ENCODE measurements around the gene TPRA1.

TPRA1 gene

DNA sequence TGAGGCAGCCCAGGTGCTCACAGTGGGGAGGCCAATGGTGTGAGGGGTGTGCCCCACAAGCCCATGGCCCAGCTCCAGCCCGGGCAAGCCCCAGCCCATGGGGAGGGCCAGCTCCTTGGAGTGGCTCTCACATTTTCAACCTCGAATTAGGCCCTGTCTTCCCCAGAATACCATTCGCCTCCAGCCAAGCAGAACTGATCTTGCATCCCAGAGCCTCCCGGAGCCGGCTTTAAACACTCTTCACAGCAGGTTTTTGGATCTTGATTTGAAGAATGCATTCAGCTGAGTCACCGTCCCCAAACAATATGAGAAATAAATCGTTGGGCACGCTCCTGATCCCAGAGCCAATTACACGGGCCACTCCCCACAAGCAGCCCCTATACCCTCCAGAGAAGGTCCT lies 23.7 kb downstream of the TPRA1 start:
- H3K4me1 Mint-ChIP-seq: no peaks in the 10 kb centered on the region
- ATAC-seq: no peak
- peaks cover 21% of the 10 kb centered on the region for H3K36me3 Mint-ChIP-seq
- H3K9me3 Mint-ChIP-seq: peaks cover 7% of the 10 kb centered on the region
- no peak overlapping the region for H3K27ac Mint-ChIP-seq
- peaks cover 26% of the 10 kb centered on the region for H3K27me3 Mint-ChIP-seq
- no peak overlapping the region for H3K4me3 Mint-ChIP-seq

GRCh38 chr3:127565711-127566110 lies 24.8 kb downstream of the TPRA1 start:
- no peak for ATAC-seq
- Mint-ChIP-seq H3K27me3 (peaks cover 26% of the 10 kb centered on the region), H3K9me3 (peaks cover 7% of the 10 kb centered on the region), H3K27ac (no peak overlapping the region), H3K4me3 (no peak overlapping the region), H3K36me3 (peaks cover 10% of the 10 kb centered on the region), H3K4me1 (no peaks in the 10 kb centered on the region)

- no peak overlapping the region for H3K4me3 Mint-ChIP-seq
These were observed 30.3 kb downstream of the TPRA1 start for GRCh38 chr3:127560051-127560787.

DNA sequence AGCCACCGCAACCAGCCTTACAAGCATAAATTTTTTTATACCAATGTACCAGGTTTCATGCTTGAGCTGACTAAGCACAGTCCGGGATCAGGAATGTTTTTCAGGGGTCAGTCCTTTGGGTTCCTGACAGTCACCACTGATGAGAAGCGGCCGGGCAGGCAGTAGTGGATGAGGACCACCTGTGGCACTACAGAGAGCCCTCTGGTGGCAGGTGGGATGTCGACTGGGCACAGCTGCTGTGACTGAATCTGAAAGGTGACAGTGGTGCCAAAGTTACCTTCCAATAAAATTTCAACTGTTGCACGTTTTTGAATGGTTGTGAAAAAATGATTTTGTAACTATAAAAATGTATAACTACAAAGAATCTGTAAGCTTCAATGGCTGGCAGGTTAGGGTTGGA lies 34.0 kb downstream of the TPRA1 start:
- Mint-ChIP-seq H3K27ac (no peak overlapping the region), H3K27me3 (peaks cover 37% of the 10 kb centered on the region), H3K4me1 (peaks cover 7% of the 10 kb centered on the region), H3K4me3 (no peak overlapping the region), H3K9me3 (peaks cover 11% of the 10 kb centered on the region), H3K36me3 (peaks cover 9% of the 10 kb centered on the region)
- no peak for ATAC-seq

More at GRCh38 chr3:127560051-127560787, 30.3 kb downstream of the TPRA1 start:
- H3K27me3 Mint-ChIP-seq: peaks cover 22% of the 10 kb centered on the region
- H3K27ac Mint-ChIP-seq: no peak overlapping the region
- H3K36me3 Mint-ChIP-seq: peaks cover 9% of the 10 kb centered on the region
- peaks cover 7% of the 10 kb centered on the region for H3K4me1 Mint-ChIP-seq
- ATAC-seq: no peak
- H3K9me3 Mint-ChIP-seq: peaks cover 18% of the 10 kb centered on the region

DNA sequence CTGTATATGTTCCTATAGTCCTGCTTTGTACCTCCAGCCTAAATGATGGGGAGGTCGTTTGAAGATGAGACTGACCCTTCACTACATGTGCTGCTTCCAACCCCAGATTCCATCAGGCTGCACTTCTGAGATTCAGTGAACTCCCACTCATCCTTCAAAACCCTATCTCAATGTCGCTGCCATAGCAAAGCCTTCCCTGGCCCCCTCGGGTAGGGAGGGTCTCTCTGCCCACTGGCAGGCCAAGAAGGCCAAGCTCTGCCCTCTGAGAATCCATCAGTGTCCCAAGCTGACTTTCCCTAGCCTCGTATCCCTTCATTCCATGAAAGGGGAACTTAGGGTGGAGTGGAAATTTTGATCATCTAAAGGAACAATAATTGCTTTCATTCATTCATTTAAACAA lies 35.4 kb downstream of the TPRA1 start:
- Mint-ChIP-seq H3K27me3 (peaks cover 44% of the 10 kb centered on the region), H3K4me3 (no peak overlapping the region), H3K36me3 (peaks cover 4% of the 10 kb centered on the region), H3K27ac (no peak overlapping the region), H3K9me3 (peaks cover 5% of the 10 kb centered on the region), H3K4me1 (peaks cover 3% of the 10 kb centered on the region)
- no peak for ATAC-seq

GRCh38 chr3:127552038-127552437 lies 38.5 kb downstream of the TPRA1 start:
- no peaks in the 10 kb centered on the region for H3K36me3 Mint-ChIP-seq
- peaks cover 44% of the 10 kb centered on the region for H3K27me3 Mint-ChIP-seq
- peaks cover 10% of the 10 kb centered on the region for H3K4me1 Mint-ChIP-seq
- H3K4me3 Mint-ChIP-seq: no peak overlapping the region
- no peaks in the 10 kb centered on the region for H3K9me3 Mint-ChIP-seq
- no peak for ATAC-seq
- H3K27ac Mint-ChIP-seq: no peak overlapping the region

DNA sequence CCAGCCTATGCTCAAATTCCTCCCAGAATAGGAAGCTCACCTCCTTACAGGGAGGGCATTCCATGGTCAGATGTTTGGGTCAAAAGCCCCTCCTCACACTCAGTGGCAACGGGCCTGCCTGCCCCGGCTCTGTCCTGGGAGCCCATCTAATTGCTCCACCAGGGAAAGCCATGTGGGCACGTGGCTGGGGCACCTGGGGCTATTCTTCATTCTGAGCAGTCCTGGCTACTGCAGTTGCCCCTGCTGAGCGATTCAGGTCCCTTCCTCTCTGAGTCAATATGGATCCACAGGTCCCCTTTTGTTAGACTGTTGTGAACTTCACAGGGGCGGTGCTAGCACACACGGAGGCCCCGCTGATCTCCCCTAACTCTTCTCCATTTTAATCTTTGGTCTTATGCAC lies 39.4 kb downstream of the TPRA1 start:
- no peaks in the 10 kb centered on the region for H3K9me3 Mint-ChIP-seq
- H3K27me3 Mint-ChIP-seq: peaks cover 44% of the 10 kb centered on the region
- H3K36me3 Mint-ChIP-seq: no peaks in the 10 kb centered on the region
- no peak overlapping the region for H3K27ac Mint-ChIP-seq
- ATAC-seq: no peak
- H3K4me1 Mint-ChIP-seq: peaks cover 17% of the 10 kb centered on the region
- H3K4me3 Mint-ChIP-seq: no peak overlapping the region

- Mint-ChIP-seq H3K4me3 (no peak overlapping the region), H3K4me1 (peaks cover 17% of the 10 kb centered on the region), H3K9me3 (no peaks in the 10 kb centered on the region), H3K36me3 (no peaks in the 10 kb centered on the region), H3K27ac (no peak overlapping the region), H3K27me3 (peaks cover 44% of the 10 kb centered on the region)
- no peak for ATAC-seq
These were observed 39.9 kb downstream of the TPRA1 start for GRCh38 chr3:127550468-127551157.

GRCh38 chr3:127549826-127550467 lies 40.6 kb downstream of the TPRA1 start:
- Mint-ChIP-seq H3K27me3 (peaks cover 37% of the 10 kb centered on the region), H3K4me3 (no peak overlapping the region), H3K4me1 (peaks cover 17% of the 10 kb centered on the region), H3K9me3 (no peaks in the 10 kb centered on the region), H3K36me3 (no peaks in the 10 kb centered on the region), H3K27ac (no peak overlapping the region)
- ATAC-seq: no peak

- peak; percentile 87 for ATAC-seq
- Mint-ChIP-seq H3K4me1 (peaks cover 17% of the 10 kb centered on the region), H3K27me3 (peaks cover 18% of the 10 kb centered on the region), H3K4me3 (peak overlapping the region; percentile 59), H3K27ac (peak overlapping the region; percentile 8), H3K9me3 (no peaks in the 10 kb centered on the region), H3K36me3 (no peaks in the 10 kb centered on the region)
These were observed 42.5 kb downstream of the TPRA1 start for GRCh38 chr3:127547761-127548605.

DNA sequence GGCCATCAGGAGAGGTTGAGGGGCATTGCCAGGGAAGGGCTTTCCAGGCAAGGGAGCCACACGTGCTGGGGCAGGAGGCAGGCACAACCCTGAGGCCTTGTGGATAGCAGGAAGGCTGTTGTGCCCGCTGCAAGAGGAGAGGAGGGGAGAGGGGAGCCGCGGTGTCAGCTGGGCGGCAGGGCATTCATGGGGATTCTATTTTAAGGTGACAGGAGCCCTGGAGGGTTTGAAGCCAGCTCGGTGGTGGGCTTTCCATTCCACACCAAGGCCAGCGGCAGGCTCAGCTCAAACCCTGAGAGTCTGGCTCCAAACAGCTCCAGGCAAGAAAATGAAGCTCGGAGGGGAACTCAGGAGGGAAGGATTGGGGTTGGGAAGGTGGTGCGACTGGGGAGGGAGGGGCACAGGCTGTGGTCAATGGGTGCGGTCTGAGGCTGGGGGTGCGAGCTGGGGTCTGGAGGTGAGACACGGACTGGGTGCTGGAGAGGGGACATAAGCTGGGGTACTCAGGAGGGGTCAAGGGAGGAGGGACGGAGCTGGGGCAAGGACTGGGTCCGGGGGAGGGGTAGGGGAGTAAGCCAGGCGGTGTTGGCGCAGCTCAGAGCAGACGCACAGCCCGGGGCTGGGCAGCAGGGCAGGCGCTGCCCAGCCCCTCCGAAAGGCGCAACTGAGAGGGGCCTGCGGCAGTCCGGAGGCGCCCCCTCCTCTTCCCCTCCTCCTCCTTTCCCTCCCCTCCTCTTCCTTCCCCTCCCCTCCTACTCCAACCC lies 43.4 kb downstream of the TPRA1 start:
- peak; percentile 36 for ATAC-seq

DNA sequence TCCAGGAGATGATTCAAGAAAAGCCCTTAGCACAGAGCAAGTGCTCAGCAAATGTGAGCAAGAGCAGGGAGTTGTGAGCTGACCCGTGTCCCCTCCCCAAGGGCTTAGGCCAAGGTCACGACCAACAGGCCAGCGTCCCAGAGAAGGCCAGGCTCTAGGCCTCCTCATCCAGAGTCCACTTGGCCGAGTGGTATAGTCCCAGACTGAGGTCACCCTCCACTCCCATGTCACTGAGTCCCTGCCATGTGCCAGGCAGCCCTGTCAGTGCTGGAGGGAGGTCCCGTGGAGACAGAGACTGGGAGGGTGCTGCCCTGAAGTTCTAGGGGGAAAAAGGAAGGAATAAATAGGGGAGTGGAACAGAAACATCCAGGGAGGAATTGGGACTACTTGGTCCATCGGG lies 44.0 kb downstream of the TPRA1 start:
- H3K4me3 Mint-ChIP-seq: peak overlapping the region; percentile 59
- ATAC-seq: no peak
- peak overlapping the region; percentile 8 for H3K27ac Mint-ChIP-seq
- peaks cover 14% of the 10 kb centered on the region for H3K27me3 Mint-ChIP-seq
- no peaks in the 10 kb centered on the region for H3K36me3 Mint-ChIP-seq
- no peaks in the 10 kb centered on the region for H3K9me3 Mint-ChIP-seq
- peaks cover 17% of the 10 kb centered on the region for H3K4me1 Mint-ChIP-seq

More for the DNA sequence above, 43.4 kb downstream of the TPRA1 start:
- Mint-ChIP-seq H3K9me3 (no peaks in the 10 kb centered on the region), H3K4me1 (peaks cover 17% of the 10 kb centered on the region), H3K36me3 (no peaks in the 10 kb centered on the region), H3K27ac (peak overlapping the region; percentile 8), H3K27me3 (peaks cover 13% of the 10 kb centered on the region), H3K4me3 (peak overlapping the region; percentile 59)

GRCh38 chr3:127545711-127546457 lies 44.6 kb downstream of the TPRA1 start:
- peaks cover 17% of the 10 kb centered on the region for H3K4me1 Mint-ChIP-seq
- H3K27ac Mint-ChIP-seq: no peak overlapping the region
- H3K36me3 Mint-ChIP-seq: no peaks in the 10 kb centered on the region
- H3K27me3 Mint-ChIP-seq: peaks cover 9% of the 10 kb centered on the region
- H3K4me3 Mint-ChIP-seq: no peak overlapping the region
- ATAC-seq: no peak
- no peaks in the 10 kb centered on the region for H3K9me3 Mint-ChIP-seq

DNA sequence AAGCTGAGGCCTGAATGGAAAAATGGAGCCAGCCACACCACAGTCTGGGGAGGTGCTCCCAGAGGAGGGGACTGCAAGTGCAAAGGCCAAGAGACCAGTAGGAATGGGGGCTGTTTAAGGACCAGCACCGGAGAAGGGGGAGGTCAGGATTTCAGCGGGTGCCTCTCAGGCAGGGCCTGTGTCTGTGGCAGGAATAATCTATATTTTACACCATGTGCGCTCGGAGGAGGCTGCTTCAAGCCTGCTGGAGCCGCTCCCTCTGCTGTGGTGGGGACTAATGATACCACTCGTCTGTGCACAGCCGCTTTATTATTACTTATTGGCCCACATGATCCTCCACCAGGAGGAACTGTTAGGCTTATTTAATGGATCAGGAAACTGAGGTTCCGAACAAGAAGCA lies 45.3 kb downstream of the TPRA1 start:
- H3K27ac Mint-ChIP-seq: no peak overlapping the region
- ATAC-seq: no peak
- peaks cover 17% of the 10 kb centered on the region for H3K4me1 Mint-ChIP-seq

More for the DNA sequence above, 45.3 kb downstream of the TPRA1 start:
- Mint-ChIP-seq H3K4me3 (no peak overlapping the region), H3K36me3 (no peaks in the 10 kb centered on the region), H3K27me3 (peaks cover 9% of the 10 kb centered on the region), H3K9me3 (no peaks in the 10 kb centered on the region)

All from stimulated activated memory B cell treated with anti-CD40 and anti-IgM and Interleukin-4, amounts not matched to agents 10 μg/mL and 1 μg/mL and 100 μg/mL, for 72 hours (primary cell).